ENCODE measurements around the gene LRP5. TPM values are rescaled to one million over a fixed set of nuclear protein-coding genes. Genes with fewer than 3 reads are reported as not detected.
A peak's percentile ranks its signal among the peaks of the same experiment; 100 is the strongest.
"Not testable (repeated sequence)": the region's sequence is repeated elsewhere in the genome, so short reads cannot be mapped to it uniquely, and the experiment has no call there.

The LRP5 gene
- total RNA-seq, 1 experiment from 2014 or later = 48.8 TPM

DNA sequence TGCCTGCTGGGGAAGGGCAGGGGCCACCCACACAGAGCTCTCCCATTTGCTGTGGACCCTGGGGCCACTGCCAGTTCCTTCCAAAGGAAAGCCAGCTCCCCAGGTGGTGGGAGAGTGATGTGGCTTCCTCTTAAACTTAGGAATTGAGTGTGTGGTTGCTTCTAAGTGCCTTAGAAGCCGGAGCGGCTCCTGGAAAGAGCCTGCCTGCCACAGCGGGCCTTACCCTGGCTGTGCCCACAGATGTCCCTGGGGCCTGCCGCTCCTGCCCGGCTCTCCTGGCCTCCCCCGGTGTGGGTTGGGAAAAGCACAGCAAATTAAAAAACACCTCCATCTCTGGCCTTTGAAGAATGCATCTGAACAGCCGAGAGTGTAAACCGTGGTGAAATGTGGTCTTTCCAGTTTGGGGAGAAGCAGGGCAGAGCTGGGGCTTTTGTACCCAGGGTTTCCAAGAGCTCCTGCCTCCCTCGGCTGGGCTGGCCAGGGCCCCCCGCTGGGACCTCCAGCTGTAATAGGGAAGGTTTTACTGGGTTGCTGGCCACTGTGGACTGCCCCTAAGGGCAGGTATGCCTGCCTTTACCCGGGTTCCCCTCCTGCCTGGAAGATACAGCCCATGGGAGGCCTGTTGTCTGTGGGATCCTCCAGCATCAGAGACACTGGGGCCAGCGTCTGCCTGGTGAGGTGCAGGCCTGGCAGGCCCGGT is 30.2 kb downstream of the LRP5 start:
- H3K36me3 Mint-ChIP-seq = peaks cover 8% of the 10 kb centered on the region
- H3K27me3 Mint-ChIP-seq (ENCODE audit: low read depth) = no peaks in the 10 kb centered on the region
- TF ChIP-seq ZNF263 (CRISPR knock-in tag; IDR thresholded peaks at IDR 0.05; ENCODE audit: low read depth) (0 out of 2 replicates have a peak, but pooled peaks have one; percentile 20), KAT7 (CRISPR knock-in tag; IDR thresholded peaks at IDR 0.05; ENCODE audit: borderline replicate concordance) (no peak), ETV6 (CRISPR knock-in tag; IDR thresholded peaks at IDR 0.05) (no peak), ZNF423 (CRISPR knock-in tag; IDR thresholded peaks at IDR 0.05) (peak; percentile 75), ZNF138 (CRISPR knock-in tag; conservative IDR thresholded peaks at IDR 0.05) (no peak)
- ChIA-PET POLR2A (interaction anchor here (0.6 kb wide), 1 partner anchor 87 kb away, joined by 5 read pairs; no protein-coding TSS in a partner anchor), CTCF (interaction anchor here (0.5 to 4.7 kb wide), 18 partner anchors 9 to 118 kb away, joined by 3 to 29 read pairs (median 4); partner anchors contain the start of gene PPP6R3)
- H3K9me3 Mint-ChIP-seq = peaks cover 8% of the 10 kb centered on the region
- ATAC-seq = peak; percentile 76
- H3K4me3 Mint-ChIP-seq = no peak overlapping the region
- H3K27ac Mint-ChIP-seq = peak overlapping the region; percentile 89
- peak; percentile 74 for DNase-seq (ENCODE audit: low spot score)
- H3K4me1 Mint-ChIP-seq = peaks cover 58% of the 10 kb centered on the region

DNA sequence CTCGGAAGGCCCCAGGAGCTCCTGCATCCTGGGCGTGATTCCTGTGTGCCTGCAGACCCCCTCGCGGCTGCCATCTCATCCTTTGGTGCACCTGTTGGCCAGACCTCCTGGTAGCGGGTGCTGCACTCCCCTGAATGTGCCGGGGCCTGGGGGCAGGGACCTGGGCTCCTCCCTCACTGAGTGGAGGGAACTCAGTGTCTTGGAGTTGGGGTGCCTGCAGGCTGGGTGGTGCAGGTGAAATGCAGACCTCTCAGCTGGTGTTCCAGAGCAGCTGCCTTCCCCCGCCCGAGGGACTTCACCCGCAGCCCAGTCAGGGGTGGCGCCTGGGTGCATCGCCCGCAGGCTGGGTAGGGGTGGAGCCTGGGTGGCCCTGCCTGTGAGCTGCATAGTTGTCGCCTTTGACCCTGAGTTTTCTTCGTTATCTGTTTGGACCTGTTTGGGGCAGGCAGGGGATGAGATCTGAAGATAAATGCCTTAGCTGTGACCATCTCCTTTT is 31.4 kb downstream of the LRP5 start:
- DNase-seq (ENCODE audit: low spot score) (no peak), ATAC-seq (no peak)
- ChIA-PET POLR2A (no interaction called here), CTCF (interaction anchor here (0.6 to 2.7 kb wide), 4 partner anchors 11 to 48 kb away, joined by 3 to 11 read pairs (median 4); no protein-coding TSS in a partner anchor)
- TF ChIP-seq, protein P1, sequence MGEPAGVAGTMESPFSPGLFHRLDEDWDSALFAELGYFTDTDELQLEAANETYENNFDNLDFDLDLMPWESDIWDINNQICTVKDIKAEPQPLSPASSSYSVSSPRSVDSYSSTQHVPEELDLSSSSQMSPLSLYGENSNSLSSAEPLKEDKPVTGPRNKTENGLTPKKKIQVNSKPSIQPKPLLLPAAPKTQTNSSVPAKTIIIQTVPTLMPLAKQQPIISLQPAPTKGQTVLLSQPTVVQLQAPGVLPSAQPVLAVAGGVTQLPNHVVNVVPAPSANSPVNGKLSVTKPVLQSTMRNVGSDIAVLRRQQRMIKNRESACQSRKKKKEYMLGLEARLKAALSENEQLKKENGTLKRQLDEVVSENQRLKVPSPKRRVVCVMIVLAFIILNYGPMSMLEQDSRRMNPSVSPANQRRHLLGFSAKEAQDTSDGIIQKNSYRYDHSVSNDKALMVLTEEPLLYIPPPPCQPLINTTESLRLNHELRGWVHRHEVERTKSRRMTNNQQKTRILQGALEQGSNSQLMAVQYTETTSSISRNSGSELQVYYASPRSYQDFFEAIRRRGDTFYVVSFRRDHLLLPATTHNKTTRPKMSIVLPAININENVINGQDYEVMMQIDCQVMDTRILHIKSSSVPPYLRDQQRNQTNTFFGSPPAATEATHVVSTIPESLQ (CRISPR knock-in tag; IDR thresholded peaks at IDR 0.05) = no peak
- TF ChIP-seq, protein P2, sequence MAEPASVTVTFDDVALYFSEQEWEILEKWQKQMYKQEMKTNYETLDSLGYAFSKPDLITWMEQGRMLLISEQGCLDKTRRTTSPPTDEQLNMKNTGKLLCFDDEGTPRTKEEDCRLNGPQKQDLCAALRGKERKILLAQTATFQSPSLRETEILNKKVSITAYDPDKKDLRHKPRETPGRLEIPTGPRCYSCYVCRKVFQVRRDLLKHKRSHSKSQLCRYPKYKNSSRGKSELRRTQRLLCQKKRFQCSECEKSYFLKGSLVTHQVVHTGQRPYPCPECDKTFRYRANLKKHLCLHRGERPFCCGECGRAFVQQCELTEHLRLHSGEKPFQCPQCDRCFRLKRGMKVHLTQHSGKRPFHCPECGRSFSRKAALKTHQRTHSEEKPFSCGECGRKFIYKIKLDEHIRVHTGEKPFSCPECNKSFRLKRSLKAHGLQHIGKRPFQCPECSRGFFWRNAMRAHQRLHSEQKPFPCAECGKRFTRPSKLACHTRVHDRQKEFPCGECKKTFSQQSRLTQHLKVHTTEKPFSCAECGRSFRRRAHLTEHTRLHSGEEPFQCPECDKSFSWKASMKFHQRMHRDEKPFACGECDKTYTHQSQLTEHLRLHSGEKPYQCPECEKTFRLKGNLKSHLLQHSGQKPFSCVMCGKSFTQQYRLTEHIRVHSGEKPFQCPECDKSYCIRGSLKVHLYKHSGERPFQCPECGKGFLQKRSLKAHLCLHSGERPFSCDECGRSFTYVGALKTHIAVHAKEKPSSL (CRISPR knock-in tag; conservative IDR thresholded peaks at IDR 0.05) = no peak
- TF ChIP-seq FOXJ3 (CRISPR knock-in tag; IDR thresholded peaks at IDR 0.05; ENCODE audit: borderline replicate concordance) (no peak), TEAD4 (CRISPR knock-in tag; IDR thresholded peaks at IDR 0.05) (no peak)
- no peaks in the 10 kb centered on the region for H3K27me3 Mint-ChIP-seq (ENCODE audit: low read depth)
- H3K36me3 Mint-ChIP-seq = peaks cover 8% of the 10 kb centered on the region
- peaks cover 8% of the 10 kb centered on the region for H3K9me3 Mint-ChIP-seq
- no peak overlapping the region for H3K27ac Mint-ChIP-seq
- H3K4me3 Mint-ChIP-seq = no peak overlapping the region
- H3K4me1 Mint-ChIP-seq = peaks cover 49% of the 10 kb centered on the region

DNA sequence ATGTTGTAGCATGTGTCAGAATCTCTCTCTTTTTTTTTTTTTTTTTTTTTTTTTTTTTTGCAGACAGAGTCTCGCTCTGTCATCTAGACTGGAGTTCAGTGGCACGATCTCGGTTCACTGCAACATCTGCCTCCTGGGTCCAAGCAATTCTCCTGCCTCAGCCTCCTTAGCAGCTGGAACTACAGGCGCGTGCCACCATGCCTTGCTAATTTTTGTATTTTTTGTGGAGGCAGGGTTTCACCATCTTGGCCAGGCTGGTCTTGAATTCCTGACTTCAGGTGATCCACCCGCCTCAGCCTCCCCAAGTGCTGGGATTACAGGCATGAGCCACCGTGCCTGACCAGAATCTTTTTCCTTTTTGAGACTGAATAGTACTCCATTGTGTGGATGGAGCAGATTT is 32.4 kb downstream of the LRP5 start:
- DNase-seq (ENCODE audit: low spot score); H3K4me3 Mint-ChIP-seq; ATAC-seq; H3K27me3 Mint-ChIP-seq (ENCODE audit: low read depth); H3K27ac Mint-ChIP-seq; H3K36me3 Mint-ChIP-seq; H3K9me3 Mint-ChIP-seq; POLR2A ChIA-PET: not testable (repeated sequence)
- peaks cover 46% of the 10 kb centered on the region for H3K4me1 Mint-ChIP-seq
- CTCF ChIA-PET = interaction anchor here (1.5 kb wide), 1 partner anchor 87 kb away, joined by 4 read pairs; no protein-coding TSS in a partner anchor

- no peak for ATAC-seq
- POLR2A ChIA-PET = no interaction called here
- Mint-ChIP-seq H3K36me3 (peaks cover 14% of the 10 kb centered on the region), H3K4me1 (peaks cover 38% of the 10 kb centered on the region), H3K27me3 (ENCODE audit: low read depth) (no peaks in the 10 kb centered on the region), H3K27ac (peak overlapping the region; percentile 86), H3K4me3 (no peak overlapping the region), H3K9me3 (peaks cover 11% of the 10 kb centered on the region)
- no peak for DNase-seq (ENCODE audit: low spot score)
- CTCF ChIA-PET = interaction anchor here (1.5 kb wide), 1 partner anchor 88 kb away, joined by 4 read pairs; no protein-coding TSS in a partner anchor
- TF ChIP-seq, protein P3, sequence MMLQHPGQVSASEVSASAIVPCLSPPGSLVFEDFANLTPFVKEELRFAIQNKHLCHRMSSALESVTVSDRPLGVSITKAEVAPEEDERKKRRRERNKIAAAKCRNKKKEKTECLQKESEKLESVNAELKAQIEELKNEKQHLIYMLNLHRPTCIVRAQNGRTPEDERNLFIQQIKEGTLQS (CRISPR knock-in tag; conservative IDR thresholded peaks at IDR 0.05) = no peak
- TF ChIP-seq ARID4B (CRISPR knock-in tag; IDR thresholded peaks at IDR 0.05; ENCODE audit: borderline replicate concordance) (no peak), FOXP1 (CRISPR knock-in tag; IDR thresholded peaks at IDR 0.05; ENCODE audit: borderline replicate concordance) (no peak), RORB (CRISPR knock-in tag; IDR thresholded peaks at IDR 0.05) (no peak), GABPB1 (CRISPR knock-in tag; IDR thresholded peaks at IDR 0.05) (no peak), ELF4 (CRISPR knock-in tag; IDR thresholded peaks at IDR 0.05; ENCODE audit: low read depth) (no peak), SP1 (CRISPR knock-in tag; conservative IDR thresholded peaks at IDR 0.05) (no peak), IRF1 (CRISPR knock-in tag; IDR thresholded peaks at IDR 0.05) (no peak)
Observed at GRCh38 chr11:68345776-68346461, 33.5 kb downstream of the LRP5 start.

Data from WTC11 (cell line).